ENCODE data around the gene NR4A1. TPM values are rescaled to one million over a fixed set of nuclear protein-coding genes. Genes with fewer than 3 reads are reported as not detected.

The NR4A1 gene
- total and polyA plus RNA-seq, 2 of the 13 experiments (the other 11 are each of a cell fraction or from before 2014, with no cell fraction given), result 5.7 to 15.2 TPM

DNA sequence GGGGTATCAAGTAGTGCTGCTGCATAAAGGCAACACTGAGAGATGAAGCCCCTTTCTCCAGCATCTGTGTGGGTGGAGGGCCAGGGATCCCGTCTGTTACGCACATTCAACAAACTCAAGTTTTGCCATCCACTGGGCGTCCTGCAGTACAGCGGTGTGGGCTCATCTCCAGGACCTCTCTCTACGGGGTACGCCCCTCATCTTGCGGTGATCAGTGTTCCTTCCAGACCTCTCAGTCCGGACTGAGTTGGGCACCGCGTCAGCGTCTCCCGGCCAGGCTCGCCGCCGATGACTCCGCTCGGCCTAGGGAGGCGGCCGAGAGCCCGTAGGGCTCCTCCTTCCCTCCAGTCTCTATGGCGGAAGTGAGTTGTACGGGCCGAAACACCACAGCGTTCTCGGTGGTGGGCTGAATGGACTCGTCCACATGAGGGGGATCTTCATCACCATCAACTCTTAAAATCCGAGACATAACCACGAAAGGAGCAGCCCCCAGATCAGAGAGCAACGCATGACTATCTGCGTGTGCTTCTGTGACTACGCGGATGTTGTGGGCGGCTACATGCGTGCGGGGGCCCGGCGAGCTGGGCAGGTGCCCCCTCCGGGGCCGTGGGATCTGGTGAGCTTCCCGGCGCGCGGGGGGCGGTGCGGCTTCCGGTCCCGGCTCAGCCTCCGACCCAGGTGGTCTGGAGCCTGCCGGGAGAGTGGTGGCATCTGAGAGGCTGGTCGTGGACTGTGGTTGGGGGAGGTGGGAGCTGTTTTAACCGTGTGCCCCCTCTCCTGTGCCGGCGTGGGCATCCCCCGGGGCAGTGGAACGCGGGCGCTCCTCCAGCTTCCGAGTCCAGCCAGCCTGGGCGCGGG is 18.3 kb downstream of the NR4A1 start, which contains the start of gene ATG101 (continued):
- TF ChIP-seq, protein P1, sequence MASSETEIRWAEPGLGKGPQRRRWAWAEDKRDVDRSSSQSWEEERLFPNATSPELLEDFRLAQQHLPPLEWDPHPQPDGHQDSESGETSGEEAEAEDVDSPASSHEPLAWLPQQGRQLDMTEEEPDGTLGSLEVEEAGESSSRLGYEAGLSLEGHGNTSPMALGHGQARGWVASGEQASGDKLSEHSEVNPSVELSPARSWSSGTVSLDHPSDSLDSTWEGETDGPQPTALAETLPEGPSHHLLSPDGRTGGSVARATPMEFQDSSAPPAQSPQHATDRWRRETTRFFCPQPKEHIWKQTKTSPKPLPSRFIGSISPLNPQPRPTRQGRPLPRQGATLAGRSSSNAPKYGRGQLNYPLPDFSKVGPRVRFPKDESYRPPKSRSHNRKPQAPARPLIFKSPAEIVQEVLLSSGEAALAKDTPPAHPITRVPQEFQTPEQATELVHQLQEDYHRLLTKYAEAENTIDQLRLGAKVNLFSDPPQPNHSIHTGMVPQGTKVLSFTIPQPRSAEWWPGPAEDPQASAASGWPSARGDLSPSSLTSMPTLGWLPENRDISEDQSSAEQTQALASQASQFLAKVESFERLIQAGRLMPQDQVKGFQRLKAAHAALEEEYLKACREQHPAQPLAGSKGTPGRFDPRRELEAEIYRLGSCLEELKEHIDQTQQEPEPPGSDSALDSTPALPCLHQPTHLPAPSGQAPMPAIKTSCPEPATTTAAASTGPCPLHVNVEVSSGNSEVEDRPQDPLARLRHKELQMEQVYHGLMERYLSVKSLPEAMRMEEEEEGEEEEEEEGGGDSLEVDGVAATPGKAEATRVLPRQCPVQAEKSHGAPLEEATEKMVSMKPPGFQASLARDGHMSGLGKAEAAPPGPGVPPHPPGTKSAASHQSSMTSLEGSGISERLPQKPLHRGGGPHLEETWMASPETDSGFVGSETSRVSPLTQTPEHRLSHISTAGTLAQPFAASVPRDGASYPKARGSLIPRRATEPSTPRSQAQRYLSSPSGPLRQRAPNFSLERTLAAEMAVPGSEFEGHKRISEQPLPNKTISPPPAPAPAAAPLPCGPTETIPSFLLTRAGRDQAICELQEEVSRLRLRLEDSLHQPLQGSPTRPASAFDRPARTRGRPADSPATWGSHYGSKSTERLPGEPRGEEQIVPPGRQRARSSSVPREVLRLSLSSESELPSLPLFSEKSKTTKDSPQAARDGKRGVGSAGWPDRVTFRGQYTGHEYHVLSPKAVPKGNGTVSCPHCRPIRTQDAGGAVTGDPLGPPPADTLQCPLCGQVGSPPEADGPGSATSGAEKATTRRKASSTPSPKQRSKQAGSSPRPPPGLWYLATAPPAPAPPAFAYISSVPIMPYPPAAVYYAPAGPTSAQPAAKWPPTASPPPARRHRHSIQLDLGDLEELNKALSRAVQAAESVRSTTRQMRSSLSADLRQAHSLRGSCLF (CRISPR knock-in tag; IDR thresholded peaks at IDR 0.05; ENCODE audit: borderline replicate concordance), result 0 out of 2 replicates have a peak, but pooled peaks have one; percentile 41
- no peak for TF ChIP-seq ZNF7 (CRISPR knock-in tag; IDR thresholded peaks at IDR 0.05)
- TF ChIP-seq BCL6 (CRISPR knock-in tag; IDR thresholded peaks at IDR 0.05), result peak; percentile 44; the same call in 1 of the 2 replicates
- TF ChIP-seq, protein P2, sequence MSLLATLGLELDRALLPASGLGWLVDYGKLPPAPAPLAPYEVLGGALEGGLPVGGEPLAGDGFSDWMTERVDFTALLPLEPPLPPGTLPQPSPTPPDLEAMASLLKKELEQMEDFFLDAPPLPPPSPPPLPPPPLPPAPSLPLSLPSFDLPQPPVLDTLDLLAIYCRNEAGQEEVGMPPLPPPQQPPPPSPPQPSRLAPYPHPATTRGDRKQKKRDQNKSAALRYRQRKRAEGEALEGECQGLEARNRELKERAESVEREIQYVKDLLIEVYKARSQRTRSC (CRISPR knock-in tag; IDR thresholded peaks at IDR 0.05; ENCODE audit: low read depth), result no peak
- TF ChIP-seq, protein P3, sequence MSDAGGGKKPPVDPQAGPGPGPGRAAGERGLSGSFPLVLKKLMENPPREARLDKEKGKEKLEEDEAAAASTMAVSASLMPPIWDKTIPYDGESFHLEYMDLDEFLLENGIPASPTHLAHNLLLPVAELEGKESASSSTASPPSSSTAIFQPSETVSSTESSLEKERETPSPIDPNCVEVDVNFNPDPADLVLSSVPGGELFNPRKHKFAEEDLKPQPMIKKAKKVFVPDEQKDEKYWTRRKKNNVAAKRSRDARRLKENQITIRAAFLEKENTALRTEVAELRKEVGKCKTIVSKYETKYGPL (CRISPR knock-in tag; IDR thresholded peaks at IDR 0.05), result no peak
- peak; percentile 60; the same call in 1 of the 2 replicates for TF ChIP-seq ZNF563 (CRISPR knock-in tag; IDR thresholded peaks at IDR 0.05)
- TF ChIP-seq HOXA5 (CRISPR knock-in tag; IDR thresholded peaks at IDR 0.05), result peak; percentile 84
- TF ChIP-seq ZNF143 (CRISPR knock-in tag; IDR thresholded peaks at IDR 0.05), result peak; percentile 57; the same call in 1 of the 2 replicates
- TF ChIP-seq, protein P4, sequence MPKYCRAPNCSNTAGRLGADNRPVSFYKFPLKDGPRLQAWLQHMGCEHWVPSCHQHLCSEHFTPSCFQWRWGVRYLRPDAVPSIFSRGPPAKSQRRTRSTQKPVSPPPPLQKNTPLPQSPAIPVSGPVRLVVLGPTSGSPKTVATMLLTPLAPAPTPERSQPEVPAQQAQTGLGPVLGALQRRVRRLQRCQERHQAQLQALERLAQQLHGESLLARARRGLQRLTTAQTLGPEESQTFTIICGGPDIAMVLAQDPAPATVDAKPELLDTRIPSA (CRISPR knock-in tag; IDR thresholded peaks at IDR 0.05; ENCODE audit: borderline replicate concordance), result no peak
- TF ChIP-seq, protein P5, sequence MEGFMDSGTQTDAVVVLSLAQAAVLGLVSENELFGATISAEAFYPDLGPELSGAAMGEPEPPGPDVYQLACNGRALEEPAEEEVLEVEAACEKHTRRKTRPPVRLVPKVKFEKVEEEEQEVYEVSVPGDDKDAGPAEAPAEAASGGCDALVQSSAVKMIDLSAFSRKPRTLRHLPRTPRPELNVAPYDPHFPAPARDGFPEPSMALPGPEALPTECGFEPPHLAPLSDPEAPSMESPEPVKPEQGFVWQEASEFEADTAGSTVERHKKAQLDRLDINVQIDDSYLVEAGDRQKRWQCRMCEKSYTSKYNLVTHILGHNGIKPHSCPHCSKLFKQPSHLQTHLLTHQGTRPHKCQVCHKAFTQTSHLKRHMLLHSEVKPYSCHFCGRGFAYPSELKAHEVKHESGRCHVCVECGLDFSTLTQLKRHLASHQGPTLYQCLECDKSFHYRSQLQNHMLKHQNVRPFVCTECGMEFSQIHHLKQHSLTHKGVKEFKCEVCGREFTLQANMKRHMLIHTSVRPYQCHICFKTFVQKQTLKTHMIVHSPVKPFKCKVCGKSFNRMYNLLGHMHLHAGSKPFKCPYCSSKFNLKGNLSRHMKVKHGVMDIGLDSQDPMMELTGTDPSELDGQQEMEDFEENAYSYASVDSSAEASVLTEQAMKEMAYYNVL (CRISPR knock-in tag; IDR thresholded peaks at IDR 0.05; ENCODE audit: borderline replicate concordance), result peak; percentile 82
- 0 out of 2 replicates have a peak, but pooled peaks have one; percentile 28 for TF ChIP-seq EEA1 (CRISPR knock-in tag; IDR thresholded peaks at IDR 0.05; ENCODE audit: borderline replicate concordance)
- no peak for TF ChIP-seq ZNF703 (CRISPR knock-in tag; IDR thresholded peaks at IDR 0.05; ENCODE audit: borderline replicate concordance)
- TF ChIP-seq ZNF558 (CRISPR knock-in tag; IDR thresholded peaks at IDR 0.05; ENCODE audit: borderline replicate concordance), result no peak
- peak; percentile 52; the same call in 1 of the 2 replicates for TF ChIP-seq CBX5 (CRISPR knock-in tag; IDR thresholded peaks at IDR 0.05; ENCODE audit: borderline replicate concordance)
- TF ChIP-seq ZNF24 (IDR thresholded peaks at IDR 0.05), result 0 out of 2 replicates have a peak, but pooled peaks have one; percentile 17
- TF ChIP-seq SALL2 (CRISPR knock-in tag; IDR thresholded peaks at IDR 0.05), result peak; percentile 73; the same call in 1 of the 2 replicates
- TF ChIP-seq HNRNPUL1 (IDR thresholded peaks at IDR 0.05; ENCODE audit: low read depth, low read length), result no peak
- 0 out of 2 replicates have a peak, but pooled peaks have one; percentile 67 for TF ChIP-seq BRCA1 (CRISPR knock-in tag; IDR thresholded peaks at IDR 0.05)
- peak; percentile 73; the same call in 1 of the 2 replicates for TF ChIP-seq ZNF431 (CRISPR knock-in tag; IDR thresholded peaks at IDR 0.05; ENCODE audit: borderline replicate concordance, low read depth)

All from HepG2 (cell line).